Skeletal muscle satellite cell (primary cell): ENCODE results near the gene TCFL5. TPM values are rescaled to one million over a fixed set of nuclear protein-coding genes. Genes with fewer than 3 reads are reported as not detected.

Experiments used
- H3K27me3 ChIP-seq: 2 replicates; pipeline ENCODE4 v1.7.0; 2013; ENCODE audit warnings: low read length; ENCODE audit not compliant: control insufficient read depth, insufficient read depth
- H3K36me3 ChIP-seq: 2 replicates; pipeline ENCODE4 v1.7.0; 2013; ENCODE audit warnings: mild to moderate bottlenecking, control low read depth, low read length; ENCODE audit not compliant: insufficient read depth
- H3K4me1 ChIP-seq: 2 replicates; pipeline ENCODE4 v1.7.0; 2013; ENCODE audit warnings: low read length; ENCODE audit not compliant: control insufficient read depth, insufficient read depth
- H3K4me2 ChIP-seq: 2 replicates; pipeline ENCODE4 v1.7.0; 2013; ENCODE audit warnings: mild to moderate bottlenecking, low read length
- H3K4me3 ChIP-seq: 2 replicates; pipeline ENCODE4 v1.7.0; 2013; ENCODE audit warnings: low read length
- H3K9ac ChIP-seq: 2 replicates; pipeline ENCODE4 v1.7.0; 2013; ENCODE audit warnings: mild to moderate bottlenecking, low read depth, low read length, moderate library complexity
- H3K9me3 ChIP-seq: replicated peaks from 2 replicates; pipeline ENCODE4 v1.7.0; 2013; ENCODE audit warnings: mild to moderate bottlenecking, control low read depth, low read length
- total RNA-seq: library from RNA; depleted of rRNA; stranded (reverse); fragments of >200 nt; gene quantifications from 2 replicates; pipeline ENCODE4 v1.2.3, GENCODE V29; 2012; rRNA removed

Gene TCFL5
- 14.9 and 17.2 TPM in 2 replicates for total RNA-seq

GRCh38 chr20:62861726-62862336 is at the start of gene TCFL5:
Gene TCFL5 (minus strand): TSS chr20:62861822. CDS start chr20:62861670, 152 bp downstream.
- H3K36me3 ChIP-seq, result peaks cover 7% of the 10 kb centered on the region
- peak within 1 kb of the TSS; percentile 78 for H3K4me2 ChIP-seq
- peaks cover 11% of the 10 kb centered on the region for H3K4me1 ChIP-seq
- no peaks in the 10 kb centered on the region for H3K9me3 ChIP-seq
- H3K27me3 ChIP-seq, result peaks cover 3% of the 10 kb centered on the region
- H3K4me3 ChIP-seq, result peak within 1 kb of the TSS; percentile 84
- peak within 1 kb of the TSS; percentile 74 for H3K9ac ChIP-seq

DNA sequence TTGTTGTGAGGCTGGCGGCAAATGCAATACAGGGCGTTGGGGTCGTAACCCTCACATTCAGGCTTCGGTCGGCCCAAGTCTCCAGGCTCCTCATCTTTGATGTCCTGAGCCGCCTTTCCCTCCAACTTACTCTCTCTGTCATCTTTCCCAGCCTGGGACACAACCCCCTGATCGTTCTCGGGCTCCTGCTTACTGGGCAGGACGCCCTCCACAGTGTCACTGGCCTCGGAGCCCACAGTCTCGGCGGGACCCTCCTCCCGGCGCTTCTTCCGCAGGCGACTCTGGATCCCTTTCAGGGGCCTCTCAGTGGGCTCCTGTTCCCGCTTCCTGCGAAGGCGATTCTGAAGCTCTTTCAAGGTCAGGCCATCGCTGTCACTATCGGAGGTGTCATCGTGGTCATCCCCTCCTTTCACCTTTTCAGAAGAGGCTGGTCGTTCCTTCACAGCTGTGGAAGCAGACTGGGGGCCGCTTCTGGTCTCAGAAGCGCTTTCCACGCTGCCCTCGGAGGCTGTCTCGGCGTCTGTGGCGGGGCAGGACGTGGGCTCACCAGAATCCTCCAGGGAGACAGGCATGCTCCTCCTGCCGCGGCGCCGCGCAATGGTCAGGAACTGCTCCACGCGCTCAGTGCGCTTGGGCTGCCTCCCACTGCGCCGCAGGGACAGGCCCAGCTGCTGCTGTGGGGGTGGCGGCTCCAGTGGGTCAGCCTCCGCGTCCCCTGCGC is 49.3 kb upstream of the TCFL5 start:
- no peaks in the 10 kb centered on the region for H3K9me3 ChIP-seq

DNA sequence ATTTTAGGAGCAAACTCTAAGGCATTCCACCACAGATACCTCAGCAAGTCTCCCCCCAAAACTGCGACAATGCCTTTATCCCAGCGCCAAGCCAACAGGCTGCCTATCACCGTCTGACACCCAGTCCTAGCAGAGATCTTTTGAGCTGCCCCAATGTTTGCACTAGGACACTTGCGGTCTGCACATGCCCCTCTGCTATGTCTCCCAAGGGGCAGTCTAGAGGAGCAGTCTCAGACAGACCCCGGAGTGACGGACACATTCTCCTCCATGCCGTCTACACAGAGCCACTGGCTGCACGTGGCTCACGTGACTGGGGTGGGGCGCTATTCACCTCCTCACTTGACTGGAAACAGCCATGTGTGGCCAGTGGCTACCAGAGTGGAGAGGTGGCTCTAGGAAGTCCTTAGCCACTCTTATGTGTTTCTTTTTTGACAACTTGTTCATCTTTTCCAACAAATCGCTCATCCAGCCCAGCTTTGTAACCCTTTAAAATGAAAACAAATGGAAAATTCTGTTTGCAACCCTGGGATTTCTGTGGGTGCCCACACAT is 48.7 kb upstream of the TCFL5 start:
- Histone ChIP-seq H3K4me2 (no peak overlapping the region), H3K36me3 (peaks cover 70% of the 10 kb centered on the region), H3K4me1 (peaks cover 30% of the 10 kb centered on the region), H3K27me3 (no peaks in the 10 kb centered on the region), H3K4me3 (no peak overlapping the region), H3K9ac (no peak overlapping the region), H3K9me3 (no peaks in the 10 kb centered on the region)

More for the DNA sequence above, 49.3 kb upstream of the TCFL5 start:
- H3K36me3 ChIP-seq, result peaks cover 63% of the 10 kb centered on the region
- H3K27me3 ChIP-seq, result no peaks in the 10 kb centered on the region
- no peak overlapping the region for H3K4me2 ChIP-seq
- H3K4me1 ChIP-seq, result peaks cover 33% of the 10 kb centered on the region
- no peak overlapping the region for H3K9ac ChIP-seq
- H3K4me3 ChIP-seq, result no peak overlapping the region

GRCh38 chr20:62908971-62909791 is 47.6 kb upstream of the TCFL5 start:
- Histone ChIP-seq H3K36me3 (peaks cover 80% of the 10 kb centered on the region), H3K9ac (no peak overlapping the region), H3K4me1 (peaks cover 19% of the 10 kb centered on the region), H3K4me3 (no peak overlapping the region), H3K9me3 (no peaks in the 10 kb centered on the region), H3K27me3 (no peaks in the 10 kb centered on the region), H3K4me2 (no peak overlapping the region)

DNA sequence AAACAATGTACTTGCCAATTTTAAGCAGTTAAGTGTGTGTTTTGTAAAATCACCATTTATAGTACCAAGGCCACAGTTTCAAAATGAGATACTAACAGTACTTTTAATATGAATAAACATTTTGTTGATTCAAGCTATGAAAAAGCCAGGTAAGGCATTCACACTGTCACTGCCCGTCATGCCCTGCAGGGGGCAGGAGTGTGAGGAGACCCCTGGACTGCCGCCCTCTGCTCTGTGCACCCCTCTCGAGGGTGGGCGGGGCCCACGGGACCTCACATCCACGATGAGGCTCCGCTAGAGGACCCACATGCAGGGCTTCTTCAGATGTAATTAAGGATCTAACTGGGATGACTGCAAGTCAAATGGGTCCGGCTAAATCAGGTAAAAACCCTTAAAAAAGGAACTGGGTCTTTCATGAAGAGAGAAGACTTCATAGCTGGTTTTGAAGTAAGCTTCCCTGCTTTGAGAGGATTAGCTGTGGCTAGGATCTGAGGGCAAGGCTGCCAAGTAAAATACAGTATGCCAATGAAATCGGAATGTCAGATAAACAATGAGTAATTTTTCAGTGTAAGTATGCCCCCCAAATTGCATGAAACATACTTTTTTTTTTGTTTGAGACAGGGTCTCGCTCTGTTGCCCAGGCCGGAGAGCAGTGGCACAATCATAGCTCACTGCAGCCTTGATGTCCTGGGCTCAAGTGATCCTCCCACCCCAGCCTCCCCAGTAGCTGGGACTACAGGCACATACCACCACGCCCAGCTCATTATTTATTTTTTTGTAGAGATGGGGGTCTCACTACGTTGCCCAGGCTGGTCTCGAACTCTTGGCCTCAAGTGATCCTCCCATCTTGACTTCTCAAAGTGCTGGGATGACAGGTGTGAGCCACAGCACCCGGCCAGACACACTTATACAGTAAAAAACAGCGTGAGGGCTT is 46.0 kb upstream of the TCFL5 start:
- peaks cover 28% of the 10 kb centered on the region for H3K4me1 ChIP-seq
- H3K4me2 ChIP-seq, result peak overlapping the region; percentile 61
- H3K9ac ChIP-seq, result no peak overlapping the region
- no peaks in the 10 kb centered on the region for H3K27me3 ChIP-seq
- peak overlapping the region; percentile 37 for H3K4me3 ChIP-seq
- H3K36me3 ChIP-seq, result peaks cover 90% of the 10 kb centered on the region
- no peaks in the 10 kb centered on the region for H3K9me3 ChIP-seq

GRCh38 chr20:62906647-62907375 is 45.2 kb upstream of the TCFL5 start:
- Histone ChIP-seq H3K9me3 (no peaks in the 10 kb centered on the region), H3K4me2 (no peak overlapping the region), H3K9ac (no peak overlapping the region), H3K4me1 (peaks cover 28% of the 10 kb centered on the region), H3K27me3 (no peaks in the 10 kb centered on the region), H3K4me3 (no peak overlapping the region), H3K36me3 (peaks cover 94% of the 10 kb centered on the region)

DNA sequence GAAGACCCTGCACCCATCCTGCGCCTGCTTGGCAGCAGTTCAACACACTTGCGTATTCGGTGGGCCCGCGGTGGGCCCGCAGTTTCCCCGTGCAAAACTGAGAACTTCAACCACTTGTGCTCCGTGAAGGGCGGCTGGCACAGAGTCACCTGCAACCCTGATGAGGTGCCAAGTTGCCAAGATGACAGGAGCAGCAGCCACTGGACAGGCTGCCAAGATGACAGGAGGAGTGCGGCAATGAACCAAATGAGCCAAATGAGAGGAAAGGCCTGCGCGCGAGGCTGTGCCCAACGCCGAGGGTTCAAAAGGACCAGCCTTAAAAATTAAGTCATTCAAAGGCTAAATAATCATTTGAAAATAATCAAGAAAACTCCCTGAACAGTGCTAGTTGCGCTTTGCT is 44.6 kb upstream of the TCFL5 start:
- Histone ChIP-seq H3K9me3 (no peaks in the 10 kb centered on the region), H3K4me2 (no peak overlapping the region), H3K36me3 (peaks cover 94% of the 10 kb centered on the region), H3K9ac (no peak overlapping the region), H3K27me3 (no peaks in the 10 kb centered on the region), H3K4me1 (peaks cover 28% of the 10 kb centered on the region), H3K4me3 (no peak overlapping the region)

DNA sequence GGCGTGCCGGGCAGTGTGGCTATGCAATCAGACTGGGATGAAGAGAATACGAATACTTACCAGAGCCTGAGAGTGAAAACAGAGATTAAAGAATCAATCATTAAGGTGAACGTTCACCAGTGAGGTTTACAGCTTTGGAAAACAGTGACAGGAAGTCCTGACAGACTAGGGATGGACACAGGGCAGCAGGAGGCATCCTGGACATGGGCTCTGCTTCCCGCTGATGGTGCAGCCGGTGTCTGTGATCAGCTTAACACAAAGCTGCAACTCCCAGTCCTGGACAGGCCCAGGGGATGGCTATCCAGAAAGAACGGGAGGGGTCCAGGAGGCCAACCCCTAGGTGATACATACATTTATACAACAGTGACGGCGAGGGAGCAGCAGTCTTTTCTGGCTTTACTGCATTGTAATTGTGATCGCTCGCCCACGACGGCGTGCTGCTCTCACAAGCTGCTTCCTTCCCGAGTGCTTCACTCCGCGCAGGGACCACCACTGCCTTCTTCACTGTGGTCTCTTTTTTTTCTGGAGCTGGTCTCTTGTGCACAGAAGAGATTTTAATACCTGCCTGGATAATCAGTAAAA is 44.0 kb upstream of the TCFL5 start:
- H3K27me3 ChIP-seq, result no peaks in the 10 kb centered on the region
- no peak overlapping the region for H3K9ac ChIP-seq
- no peaks in the 10 kb centered on the region for H3K9me3 ChIP-seq
- H3K4me3 ChIP-seq, result no peak overlapping the region
- H3K4me1 ChIP-seq, result peaks cover 31% of the 10 kb centered on the region
- H3K4me2 ChIP-seq, result no peak overlapping the region
- H3K36me3 ChIP-seq, result peaks cover 93% of the 10 kb centered on the region

- no peak overlapping the region for H3K4me3 ChIP-seq
- peaks cover 35% of the 10 kb centered on the region for H3K4me1 ChIP-seq
- no peak overlapping the region for H3K9ac ChIP-seq
- H3K4me2 ChIP-seq, result peak overlapping the region; percentile 12
- no peaks in the 10 kb centered on the region for H3K27me3 ChIP-seq
- peaks cover 68% of the 10 kb centered on the region for H3K36me3 ChIP-seq
- no peaks in the 10 kb centered on the region for H3K9me3 ChIP-seq
Observed at GRCh38 chr20:62902926-62903615, 41.4 kb upstream of the TCFL5 start.
